Activated T-helper 17 cell treated with anti-CD3 and anti-CD28 coated beads, Interleukin-2, amount 50 U/mL, for 72 hours (primary cell): ENCODE results near the gene PAX3. TPM values are rescaled to one million over a fixed set of nuclear protein-coding genes. Genes with fewer than 3 reads are reported as not detected.

Experiments used
- ATAC-seq: fragments of 150-1000 bp; cut with Tn5 transposase; replicated peaks from 2 replicates; pipeline ENCODE4 v1.10.0; 2021; ENCODE audit warnings: mild to moderate bottlenecking, moderate library complexity
- H3K27ac Mint-ChIP-seq: one replicate; pipeline ENCODE4 v1.8.0; 2022; ENCODE audit warnings: mixed read lengths
- H3K27me3 Mint-ChIP-seq: one replicate; pipeline ENCODE4 v1.8.0; 2022; ENCODE audit warnings: mixed read lengths
- H3K36me3 Mint-ChIP-seq: one replicate; pipeline ENCODE4 v1.8.0; 2022; ENCODE audit warnings: low read depth, mild to moderate bottlenecking, mixed read lengths
- H3K4me1 Mint-ChIP-seq: one replicate; pipeline ENCODE4 v1.8.0; 2022; ENCODE audit warnings: mixed read lengths
- H3K4me3 Mint-ChIP-seq: one replicate; pipeline ENCODE4 v1.8.0; 2022; ENCODE audit warnings: mild to moderate bottlenecking, mixed read lengths
- H3K9me3 Mint-ChIP-seq: one replicate; pipeline ENCODE4 v1.8.0; 2022; ENCODE audit warnings: mixed read lengths
- total RNA-seq, 2 donors: library from RNA; stranded (reverse); gene quantifications; one replicate each; pipeline ENCODE4 v1.2.3, GENCODE V29; 2022

The PAX3 gene
- total RNA-seq, 2 donors from 2014 or later = not detected

DNA sequence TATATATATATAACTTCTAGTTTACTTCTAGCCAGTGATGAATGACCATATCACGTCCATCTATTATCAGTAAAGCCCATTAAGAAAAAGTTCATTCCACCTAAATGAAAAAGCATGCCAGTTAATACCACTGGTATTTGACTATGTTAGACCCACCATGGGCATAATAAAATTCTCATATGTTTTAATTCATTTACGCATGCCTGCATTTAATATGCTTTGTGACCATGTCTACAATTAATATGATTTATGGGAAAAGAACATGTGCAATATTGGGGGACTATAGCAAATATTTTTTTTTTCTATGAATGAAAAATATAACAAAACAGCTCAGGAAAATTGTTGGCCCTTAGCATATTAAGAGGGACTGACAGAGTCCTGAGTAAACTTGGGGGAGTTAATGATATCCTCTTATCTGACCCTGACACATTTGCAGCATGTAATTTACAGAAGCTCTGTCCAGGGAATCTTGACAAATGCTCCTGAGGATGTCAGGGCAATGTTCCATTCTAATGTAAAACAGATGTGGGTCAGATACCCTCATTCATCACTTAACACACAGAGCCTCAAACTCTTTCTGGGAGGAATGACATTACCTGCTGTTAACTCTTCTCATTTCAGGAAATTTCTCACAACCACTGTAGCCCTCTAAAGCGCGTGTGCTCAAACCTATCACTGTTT is 90.6 kb downstream of the PAX3 start:
- Mint-ChIP-seq H3K4me3 (no peak overlapping the region), H3K9me3 (no peaks in the 10 kb centered on the region), H3K27me3 (peaks cover 10% of the 10 kb centered on the region), H3K27ac (no peak overlapping the region), H3K4me1 (no peaks in the 10 kb centered on the region), H3K36me3 (no peaks in the 10 kb centered on the region)
- ATAC-seq = no peak

DNA sequence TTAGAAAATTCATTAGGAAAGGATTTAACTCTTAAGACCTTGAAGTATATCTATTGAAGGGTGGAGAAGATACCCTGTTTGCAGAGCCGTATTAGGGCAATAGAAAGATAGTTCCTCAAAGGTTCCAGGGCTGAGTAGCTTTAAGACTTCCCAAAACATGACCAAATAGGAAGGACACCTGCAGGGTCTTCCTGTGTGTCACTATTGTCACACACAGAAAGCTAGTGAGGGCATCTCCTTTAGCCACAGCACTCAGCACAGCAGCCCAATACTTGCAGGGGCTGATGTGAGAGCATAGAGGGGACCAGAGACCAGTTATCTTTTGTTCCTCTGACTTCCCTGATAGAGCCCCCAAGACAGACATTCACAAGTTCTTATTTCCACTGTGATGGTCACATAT is 93.7 kb downstream of the PAX3 start:
- Mint-ChIP-seq H3K27ac (no peak overlapping the region), H3K4me1 (no peaks in the 10 kb centered on the region), H3K9me3 (no peaks in the 10 kb centered on the region), H3K4me3 (no peak overlapping the region), H3K36me3 (no peaks in the 10 kb centered on the region), H3K27me3 (peaks cover 10% of the 10 kb centered on the region)
- ATAC-seq = no peak

- Mint-ChIP-seq H3K4me1 (no peaks in the 10 kb centered on the region), H3K4me3 (no peak overlapping the region), H3K9me3 (no peaks in the 10 kb centered on the region), H3K27me3 (peaks cover 7% of the 10 kb centered on the region), H3K27ac (no peak overlapping the region), H3K36me3 (no peaks in the 10 kb centered on the region)
- no peak for ATAC-seq
Observed at GRCh38 chr2:222203041-222203440, 95.8 kb downstream of the PAX3 start.

DNA sequence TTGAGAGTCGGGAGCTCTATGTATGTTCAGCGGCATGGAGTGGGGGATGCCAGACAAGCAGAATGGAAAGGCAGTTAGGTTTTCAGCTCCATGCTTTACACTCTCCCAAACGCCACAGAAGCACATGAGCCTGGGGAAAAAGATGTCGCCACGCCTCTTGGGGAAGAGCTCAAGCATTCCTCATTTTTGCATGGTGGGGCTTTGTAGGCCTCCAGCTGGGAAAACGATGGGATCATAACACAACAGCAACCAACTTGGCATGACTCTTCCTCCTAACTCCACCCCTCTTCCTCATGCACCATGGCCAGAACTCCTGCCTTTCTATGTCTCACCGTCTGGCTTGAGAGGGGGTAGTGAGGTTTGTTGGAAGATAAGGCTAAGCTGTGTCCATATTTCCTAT is 102.6 kb downstream of the PAX3 start:
- Mint-ChIP-seq H3K36me3 (no peaks in the 10 kb centered on the region), H3K4me1 (no peaks in the 10 kb centered on the region), H3K9me3 (no peaks in the 10 kb centered on the region), H3K4me3 (no peak overlapping the region), H3K27me3 (peaks cover 3% of the 10 kb centered on the region), H3K27ac (no peak overlapping the region)
- no peak for ATAC-seq

- Mint-ChIP-seq H3K27me3 (peaks cover 3% of the 10 kb centered on the region), H3K4me1 (no peaks in the 10 kb centered on the region), H3K9me3 (no peaks in the 10 kb centered on the region), H3K27ac (no peak overlapping the region), H3K4me3 (no peak overlapping the region), H3K36me3 (no peaks in the 10 kb centered on the region)
- no peak for ATAC-seq
Observed at GRCh38 chr2:222194669-222195068, 104.1 kb downstream of the PAX3 start.

- H3K36me3 Mint-ChIP-seq = no peaks in the 10 kb centered on the region
- no peaks in the 10 kb centered on the region for H3K4me1 Mint-ChIP-seq
- no peaks in the 10 kb centered on the region for H3K9me3 Mint-ChIP-seq
- H3K4me3 Mint-ChIP-seq = no peak overlapping the region
- no peak for ATAC-seq
- no peaks in the 10 kb centered on the region for H3K27me3 Mint-ChIP-seq
- no peak overlapping the region for H3K27ac Mint-ChIP-seq
Observed at GRCh38 chr2:222193328-222193983, 105.3 kb downstream of the PAX3 start.

GRCh38 chr2:222180619-222181018 is 118.2 kb downstream of the PAX3 start:
- ATAC-seq = no peak
- Mint-ChIP-seq H3K9me3 (peaks cover 12% of the 10 kb centered on the region), H3K27ac (no peak overlapping the region), H3K27me3 (peaks cover 7% of the 10 kb centered on the region), H3K4me3 (no peak overlapping the region), H3K4me1 (no peaks in the 10 kb centered on the region), H3K36me3 (no peaks in the 10 kb centered on the region)

DNA sequence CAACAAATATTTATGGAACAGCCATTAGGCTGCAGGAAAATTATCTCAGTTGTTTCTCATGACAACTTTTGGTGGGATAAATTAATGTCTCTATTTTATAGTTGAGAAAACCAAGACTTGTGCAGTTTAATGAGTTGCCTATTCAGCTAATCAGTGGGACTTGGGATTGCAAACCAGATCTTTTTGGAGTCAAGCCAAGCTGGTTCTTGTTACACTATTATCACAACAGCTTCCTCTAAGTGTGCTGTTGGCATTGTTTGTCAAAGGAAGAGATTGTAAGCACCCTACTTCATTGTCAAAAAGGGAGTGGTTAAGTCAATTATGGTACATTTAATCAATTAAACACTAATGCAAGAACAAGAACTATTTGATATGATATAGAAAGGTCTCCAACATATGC is 119.2 kb downstream of the PAX3 start:
- Mint-ChIP-seq H3K9me3 (peaks cover 12% of the 10 kb centered on the region), H3K27me3 (peaks cover 11% of the 10 kb centered on the region), H3K4me3 (no peak overlapping the region), H3K4me1 (no peaks in the 10 kb centered on the region), H3K27ac (no peak overlapping the region), H3K36me3 (no peaks in the 10 kb centered on the region)
- no peak for ATAC-seq

DNA sequence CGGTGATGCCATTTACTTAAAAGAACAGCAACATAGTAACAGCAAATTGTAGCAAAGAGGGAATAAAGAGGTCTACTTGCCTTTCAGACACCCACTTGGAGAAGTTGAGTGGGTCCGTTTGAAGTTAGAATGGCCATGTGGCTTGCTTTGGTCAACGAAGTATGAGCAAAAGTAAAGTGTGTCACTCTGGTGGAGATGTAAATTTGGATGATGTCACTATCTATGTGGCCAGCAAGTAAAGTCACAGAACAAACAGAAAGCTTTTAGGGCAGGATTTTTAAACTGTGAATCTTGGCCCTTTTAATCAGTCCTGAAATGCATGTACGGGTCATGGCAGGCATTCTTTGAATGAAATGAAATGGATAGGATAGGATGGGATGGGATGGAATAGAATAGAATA is 120.3 kb downstream of the PAX3 start:
- Mint-ChIP-seq H3K4me1 (no peaks in the 10 kb centered on the region), H3K27me3 (peaks cover 11% of the 10 kb centered on the region), H3K27ac (no peak overlapping the region), H3K9me3 (peaks cover 6% of the 10 kb centered on the region), H3K4me3 (no peak overlapping the region), H3K36me3 (no peaks in the 10 kb centered on the region)
- ATAC-seq = no peak

DNA sequence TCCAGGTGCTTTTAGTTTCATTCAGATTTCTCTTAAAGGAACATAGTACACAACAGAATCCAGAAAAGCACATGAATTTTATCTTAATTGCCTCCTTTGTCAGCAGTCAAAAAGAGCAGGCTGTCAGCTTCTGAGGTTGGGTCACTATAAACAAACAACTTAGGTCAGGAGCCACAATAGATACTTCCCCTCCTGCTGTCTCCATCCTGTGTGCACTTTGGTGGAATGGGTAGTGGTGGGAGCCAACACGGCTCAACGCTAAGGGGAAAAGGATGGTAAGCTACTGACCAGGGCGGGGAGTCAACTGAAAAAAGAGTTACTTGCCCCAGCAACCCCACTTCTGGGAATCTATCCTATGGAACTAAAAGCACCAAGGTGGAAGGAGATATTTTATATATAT is 121.9 kb downstream of the PAX3 start:
- H3K36me3 Mint-ChIP-seq = no peaks in the 10 kb centered on the region
- H3K27ac Mint-ChIP-seq = no peak overlapping the region
- peaks cover 11% of the 10 kb centered on the region for H3K27me3 Mint-ChIP-seq
- H3K4me1 Mint-ChIP-seq = no peaks in the 10 kb centered on the region
- H3K9me3 Mint-ChIP-seq = peaks cover 6% of the 10 kb centered on the region
- no peak overlapping the region for H3K4me3 Mint-ChIP-seq
- ATAC-seq = no peak

GRCh38 chr2:222174450-222174849 is 124.3 kb downstream of the PAX3 start:
- no peak overlapping the region for H3K27ac Mint-ChIP-seq
- peaks cover 7% of the 10 kb centered on the region for H3K9me3 Mint-ChIP-seq
- no peak for ATAC-seq
- H3K4me1 Mint-ChIP-seq = no peaks in the 10 kb centered on the region
- no peaks in the 10 kb centered on the region for H3K36me3 Mint-ChIP-seq
- peaks cover 11% of the 10 kb centered on the region for H3K27me3 Mint-ChIP-seq
- H3K4me3 Mint-ChIP-seq = no peak overlapping the region

- H3K27ac Mint-ChIP-seq = no peak overlapping the region
- peaks cover 4% of the 10 kb centered on the region for H3K9me3 Mint-ChIP-seq
- no peaks in the 10 kb centered on the region for H3K4me1 Mint-ChIP-seq
- ATAC-seq = no peak
- no peaks in the 10 kb centered on the region for H3K36me3 Mint-ChIP-seq
- no peak overlapping the region for H3K4me3 Mint-ChIP-seq
- peaks cover 5% of the 10 kb centered on the region for H3K27me3 Mint-ChIP-seq
Observed at GRCh38 chr2:222169346-222169745, 129.5 kb downstream of the PAX3 start.

- Mint-ChIP-seq H3K36me3 (no peaks in the 10 kb centered on the region), H3K4me3 (no peak overlapping the region), H3K9me3 (peaks cover 4% of the 10 kb centered on the region), H3K27me3 (peaks cover 12% of the 10 kb centered on the region), H3K4me1 (no peaks in the 10 kb centered on the region), H3K27ac (no peak overlapping the region)
- ATAC-seq = no peak
Observed at GRCh38 chr2:222167762-222168161, 131.0 kb downstream of the PAX3 start.

DNA sequence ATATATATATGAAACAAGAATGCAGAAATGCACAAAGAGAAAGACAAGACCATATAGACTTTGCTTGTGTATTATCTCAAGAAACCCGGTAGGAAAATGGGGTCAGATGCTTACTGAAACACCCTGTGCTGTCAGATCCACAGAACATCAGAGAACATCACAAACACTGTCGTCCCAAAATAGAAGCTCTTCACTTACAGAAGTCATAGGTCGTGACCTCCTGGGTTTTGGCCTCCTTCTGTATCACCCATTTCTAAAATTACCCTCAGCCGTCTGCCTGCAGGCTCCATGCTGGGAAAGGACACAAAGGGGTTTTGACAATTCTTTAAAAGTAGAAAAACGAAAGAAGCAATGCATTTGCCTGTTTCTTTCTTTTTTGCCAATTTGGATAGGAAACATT is 137.9 kb downstream of the PAX3 start:
- H3K27me3 Mint-ChIP-seq = peaks cover 18% of the 10 kb centered on the region
- H3K9me3 Mint-ChIP-seq = no peaks in the 10 kb centered on the region
- ATAC-seq = no peak
- no peak overlapping the region for H3K27ac Mint-ChIP-seq
- no peaks in the 10 kb centered on the region for H3K4me1 Mint-ChIP-seq
- H3K4me3 Mint-ChIP-seq = no peak overlapping the region
- no peaks in the 10 kb centered on the region for H3K36me3 Mint-ChIP-seq

DNA sequence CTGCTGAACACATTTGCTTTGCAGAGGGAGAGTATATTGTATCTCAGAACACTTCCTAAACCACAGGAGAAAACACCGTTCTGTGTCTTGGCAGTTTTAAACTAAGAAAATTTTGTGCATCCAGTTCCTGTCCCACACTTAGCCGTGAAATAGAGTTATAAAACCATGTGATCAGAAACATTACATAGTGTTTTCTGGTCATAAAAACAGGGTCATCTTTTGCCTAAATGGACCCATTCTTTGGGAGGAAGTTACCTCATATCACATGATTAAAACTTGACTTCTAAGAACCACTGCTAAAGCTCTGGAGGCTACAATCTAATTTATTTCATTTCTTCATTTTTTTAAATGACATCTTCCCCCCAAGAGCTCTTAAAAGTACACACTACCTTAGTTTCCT is 138.7 kb downstream of the PAX3 start:
- no peaks in the 10 kb centered on the region for H3K4me1 Mint-ChIP-seq
- no peaks in the 10 kb centered on the region for H3K9me3 Mint-ChIP-seq
- no peak overlapping the region for H3K27ac Mint-ChIP-seq
- peaks cover 18% of the 10 kb centered on the region for H3K27me3 Mint-ChIP-seq
- no peak overlapping the region for H3K4me3 Mint-ChIP-seq
- no peaks in the 10 kb centered on the region for H3K36me3 Mint-ChIP-seq
- no peak for ATAC-seq
